GM12865 (cell line): ENCODE results near the gene CDC42BPA.
A peak's percentile ranks its signal among the peaks of the same experiment; 100 is the strongest.

Experiments
- DNase-seq: peaks from one replicate; pipeline ENCODE4 v3.0.0; 2010; ENCODE audit warnings: low read depth
- H3K4me3 ChIP-seq: 2 replicates; pipeline ENCODE4 v1.5.1; 2011; ENCODE audit warnings: mild to moderate bottlenecking, low read depth, low read length, control low read depth
- TF ChIP-seq, protein P1 (sequence below): IDR thresholded peaks from 2 replicates; pipeline ENCODE4 v1.5.1; 2011; ENCODE audit warnings: low read length, control low read depth, low read depth, inconsistent platforms; ENCODE audit not compliant: insufficient read depth; ENCODE audit errors: missing control alignments

The CDC42BPA gene

DNA sequence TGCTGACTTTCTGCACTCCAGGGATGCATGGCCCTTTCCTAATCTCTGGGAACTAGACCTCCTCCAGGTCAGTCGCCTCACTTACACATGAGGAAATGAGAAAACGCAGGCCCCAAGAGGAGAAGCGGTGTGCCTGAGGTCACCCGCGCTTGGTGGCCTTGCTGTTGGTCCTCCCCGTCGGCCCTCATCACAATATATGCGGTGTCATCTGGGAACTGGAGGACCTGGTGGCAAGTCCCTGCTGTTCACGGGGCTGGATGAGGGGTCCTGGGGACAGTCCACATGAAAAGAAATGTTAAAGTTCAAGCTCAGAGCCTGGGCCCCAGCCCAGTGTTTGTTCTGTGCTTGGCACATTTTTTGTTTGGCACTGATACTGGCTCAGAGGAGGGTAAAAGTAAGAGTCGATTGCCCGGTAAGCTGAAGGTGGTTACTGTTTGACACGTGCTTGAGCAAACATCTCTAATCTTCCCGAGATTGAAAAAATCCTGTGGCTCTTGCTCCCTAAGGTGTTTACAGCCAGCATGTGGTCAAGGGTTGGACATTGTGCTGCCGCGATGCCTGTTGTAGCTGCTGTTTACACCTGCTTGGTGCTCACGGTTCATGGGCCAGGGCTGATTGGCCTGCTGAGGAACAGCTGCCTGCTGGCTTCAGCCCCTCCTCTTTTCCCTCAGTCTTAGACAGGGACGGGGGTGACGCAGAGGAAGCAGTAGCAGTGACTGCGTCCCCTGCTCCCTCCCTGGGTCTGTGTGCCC, 373.0 kb downstream of the CDC42BPA start:
- DNase-seq, result no peak
- no peak overlapping the region for H3K4me3 ChIP-seq
- TF ChIP-seq, protein P1, sequence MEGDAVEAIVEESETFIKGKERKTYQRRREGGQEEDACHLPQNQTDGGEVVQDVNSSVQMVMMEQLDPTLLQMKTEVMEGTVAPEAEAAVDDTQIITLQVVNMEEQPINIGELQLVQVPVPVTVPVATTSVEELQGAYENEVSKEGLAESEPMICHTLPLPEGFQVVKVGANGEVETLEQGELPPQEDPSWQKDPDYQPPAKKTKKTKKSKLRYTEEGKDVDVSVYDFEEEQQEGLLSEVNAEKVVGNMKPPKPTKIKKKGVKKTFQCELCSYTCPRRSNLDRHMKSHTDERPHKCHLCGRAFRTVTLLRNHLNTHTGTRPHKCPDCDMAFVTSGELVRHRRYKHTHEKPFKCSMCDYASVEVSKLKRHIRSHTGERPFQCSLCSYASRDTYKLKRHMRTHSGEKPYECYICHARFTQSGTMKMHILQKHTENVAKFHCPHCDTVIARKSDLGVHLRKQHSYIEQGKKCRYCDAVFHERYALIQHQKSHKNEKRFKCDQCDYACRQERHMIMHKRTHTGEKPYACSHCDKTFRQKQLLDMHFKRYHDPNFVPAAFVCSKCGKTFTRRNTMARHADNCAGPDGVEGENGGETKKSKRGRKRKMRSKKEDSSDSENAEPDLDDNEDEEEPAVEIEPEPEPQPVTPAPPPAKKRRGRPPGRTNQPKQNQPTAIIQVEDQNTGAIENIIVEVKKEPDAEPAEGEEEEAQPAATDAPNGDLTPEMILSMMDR, result no peak

DNA sequence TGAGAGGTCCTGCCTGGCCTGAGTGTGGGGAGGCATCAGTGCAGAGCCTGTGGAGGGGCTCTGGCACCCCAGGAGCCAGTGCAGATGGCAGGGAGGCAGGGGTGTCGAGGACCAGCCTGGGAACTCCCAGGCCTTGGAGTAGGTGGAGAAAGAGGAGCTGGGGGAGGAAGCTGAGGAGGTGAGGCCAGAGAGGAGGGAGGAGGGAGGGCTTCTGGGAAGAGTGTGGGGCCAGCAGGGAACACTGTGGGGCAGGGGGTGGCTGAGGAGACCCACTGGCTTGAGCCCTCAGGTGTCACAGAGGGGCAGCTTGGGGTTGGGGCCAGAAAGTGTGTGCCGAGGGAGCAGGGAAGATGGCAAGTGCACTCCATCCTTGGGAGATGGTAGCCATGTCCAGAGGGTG, 374.4 kb downstream of the CDC42BPA start:
- no peak for DNase-seq
- no peak overlapping the region for H3K4me3 ChIP-seq
- TF ChIP-seq, protein P1, result no peak

DNA sequence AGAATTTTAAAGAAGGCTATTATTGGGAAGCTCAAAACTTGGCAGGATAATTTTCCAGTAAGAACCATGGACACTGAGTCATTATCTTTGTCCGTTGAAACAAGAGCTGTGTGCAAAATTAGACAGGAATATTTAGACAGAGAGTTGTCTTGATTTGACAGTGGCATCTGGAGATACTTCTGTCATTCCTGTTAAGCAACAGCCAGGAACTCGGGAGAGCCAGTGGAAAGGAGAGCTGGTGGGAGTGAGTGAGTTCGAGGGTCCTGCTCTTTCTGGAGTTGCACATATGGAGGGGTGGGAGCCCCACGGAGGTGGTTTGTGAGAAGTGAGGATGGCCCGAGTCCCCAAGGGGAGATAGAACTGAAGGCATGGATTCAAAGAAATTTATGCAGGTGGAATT, 375.1 kb downstream of the CDC42BPA start:
- TF ChIP-seq, protein P1, result no peak
- H3K4me3 ChIP-seq, result no peak overlapping the region
- DNase-seq, result no peak

DNA sequence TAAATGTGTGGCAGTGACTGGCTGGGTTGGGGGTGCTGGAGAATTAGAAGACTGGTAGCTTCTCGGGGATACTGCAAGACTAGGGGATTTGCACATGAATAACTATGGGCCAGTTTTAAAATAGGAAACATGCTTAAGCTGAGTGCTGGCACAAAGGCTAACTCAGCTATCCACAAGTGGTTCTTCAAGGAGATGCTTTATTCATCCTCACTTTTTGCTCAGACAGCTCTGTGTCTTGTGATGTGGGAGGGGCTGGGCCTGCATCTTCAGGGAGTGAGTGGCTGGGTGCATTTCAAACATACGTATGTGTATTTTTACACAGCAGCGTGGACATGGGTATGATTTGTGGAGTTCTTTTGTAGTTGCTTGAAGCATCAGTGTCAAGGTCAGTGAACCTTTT, 375.9 kb downstream of the CDC42BPA start:
- no peak for DNase-seq
- no peak overlapping the region for H3K4me3 ChIP-seq
- TF ChIP-seq, protein P1, result no peak

DNA sequence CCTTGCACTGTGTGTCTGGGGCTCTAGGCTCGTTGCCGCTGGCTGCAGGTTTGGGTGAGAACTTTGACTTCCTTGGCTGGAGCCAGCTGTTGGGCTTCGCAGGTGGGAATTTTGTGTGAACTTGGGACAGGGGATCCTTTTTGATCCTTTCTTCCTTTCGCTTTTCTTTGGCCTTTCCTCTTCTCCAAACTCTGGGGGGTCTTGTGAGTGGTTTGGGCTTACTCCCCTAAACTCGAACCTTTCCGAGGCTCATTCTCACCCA, 377.6 kb downstream of the CDC42BPA start:
- TF ChIP-seq, protein P1, result no peak
- peak overlapping the region; percentile 73 for H3K4me3 ChIP-seq
- DNase-seq, result no peak

DNA sequence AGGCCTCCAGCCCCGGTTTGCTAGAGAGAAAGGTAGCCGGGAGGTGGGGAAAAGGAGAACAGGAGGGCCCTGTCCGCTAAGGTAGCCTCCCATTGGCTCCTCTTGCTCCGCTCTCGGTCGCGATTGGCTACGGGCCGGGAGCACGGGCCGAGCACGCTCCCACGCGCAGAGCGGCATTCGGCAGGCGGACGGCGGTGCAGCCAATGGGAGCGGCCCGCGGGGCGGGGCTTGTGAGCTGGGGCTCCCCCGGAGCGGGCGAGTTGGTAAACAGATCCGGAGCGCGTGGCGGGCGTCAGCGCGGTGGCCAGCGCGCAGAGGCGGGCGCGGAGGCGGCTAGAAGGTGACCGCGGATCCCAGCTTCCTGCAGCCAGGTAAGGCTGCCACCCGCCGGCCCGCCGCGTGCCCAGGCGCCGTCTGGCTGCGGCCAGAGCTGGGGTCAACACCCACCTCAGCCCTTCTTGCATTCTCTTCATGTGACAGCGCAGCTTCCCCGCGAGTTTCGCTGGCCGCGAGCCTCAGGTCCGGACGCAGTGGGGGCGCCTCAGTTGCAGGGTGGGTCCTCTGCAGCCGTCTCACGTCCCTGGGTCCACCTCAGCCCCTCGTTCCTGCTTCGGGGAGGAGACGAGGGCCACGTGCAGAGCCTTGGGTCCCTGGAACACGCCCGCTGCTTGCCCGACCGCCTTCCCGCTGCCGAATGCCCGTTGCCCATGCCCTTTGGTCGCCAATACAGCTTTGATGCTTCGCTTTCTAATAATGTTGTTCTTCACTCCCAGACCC, 378.1 kb downstream of the CDC42BPA start, which contains the start of gene COQ8A:
Gene COQ8A (plus strand): TSS at position 266 of the 777 bp plus-strand sequence. CDS start 21,092 bp downstream, outside the sequence.
- peak; percentile 100 for DNase-seq
- H3K4me3 ChIP-seq, result peak within 1 kb of the TSS; percentile 88
- TF ChIP-seq, protein P1, result no peak
